HG03460 (cell line): ENCODE measurements around the gene HRH1.
"Not testable (repeated sequence)": the region's sequence is repeated elsewhere in the genome, so short reads cannot be mapped to it uniquely, and the experiment has no call there.

Experiments
- ATAC-seq: cut with Tn5 transposase; IDR thresholded peaks from one replicate; pipeline ENCODE4 v1.9.1; 2021; ENCODE audit not compliant: unreplicated experiment

The HRH1 gene

DNA sequence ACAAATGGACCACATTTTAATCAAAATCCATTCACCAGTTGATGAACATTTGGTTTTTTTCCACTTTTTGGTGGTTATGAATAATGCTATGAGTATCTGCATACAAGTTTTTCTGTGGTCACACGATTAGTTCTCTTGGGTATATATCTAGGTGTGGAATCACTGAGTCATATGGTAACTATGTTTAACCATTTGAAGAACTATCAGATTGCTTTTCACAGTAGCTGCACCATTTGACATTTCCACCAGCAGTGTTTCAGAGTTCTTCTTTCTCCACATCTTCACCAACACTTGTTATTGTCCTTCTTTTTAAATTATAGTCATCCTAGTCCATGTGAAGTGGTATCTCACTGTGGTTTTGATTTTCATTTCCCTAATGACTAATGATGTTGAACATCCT, 84.6 kb downstream of the HRH1 start:
- ATAC-seq, result no peak

DNA sequence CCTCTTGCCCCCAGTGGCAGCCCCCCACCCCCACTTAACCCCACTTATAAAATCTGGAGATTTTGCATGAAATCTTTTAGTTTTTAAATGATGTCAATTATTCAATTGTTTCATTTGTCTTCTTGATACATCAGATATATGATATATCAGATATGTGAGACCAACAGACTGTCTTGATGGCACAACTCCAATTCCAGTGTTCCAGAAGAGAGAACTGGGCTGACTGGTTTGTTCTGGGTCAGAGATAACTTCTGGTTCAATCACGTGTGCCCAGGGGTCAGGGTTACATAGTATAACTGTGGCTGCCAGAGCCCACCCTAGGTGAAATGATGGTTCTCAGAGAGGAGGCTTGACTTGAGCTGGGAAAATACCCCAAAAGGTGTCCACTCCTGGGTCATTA, 85.5 kb downstream of the HRH1 start:
- ATAC-seq, result no peak

DNA sequence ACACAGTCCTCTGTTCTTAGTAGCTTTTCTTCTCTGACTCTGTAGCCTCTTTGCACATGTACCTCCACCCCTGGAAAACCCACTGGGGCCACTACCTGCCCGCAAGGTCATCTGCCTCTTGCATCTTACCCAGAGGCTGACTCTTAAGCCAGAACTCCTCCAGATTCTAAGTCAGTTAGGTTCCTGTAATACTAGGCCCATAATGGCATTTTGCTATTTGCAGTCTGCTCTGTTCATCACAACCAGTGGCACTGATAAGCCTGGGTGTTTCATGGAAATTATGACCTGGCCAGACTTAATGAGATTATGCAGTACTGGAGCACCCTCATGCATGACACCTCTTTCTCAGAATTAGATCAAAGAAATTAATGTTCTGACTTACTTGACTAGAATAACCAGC, 86.2 kb downstream of the HRH1 start:
- ATAC-seq, result no peak

DNA sequence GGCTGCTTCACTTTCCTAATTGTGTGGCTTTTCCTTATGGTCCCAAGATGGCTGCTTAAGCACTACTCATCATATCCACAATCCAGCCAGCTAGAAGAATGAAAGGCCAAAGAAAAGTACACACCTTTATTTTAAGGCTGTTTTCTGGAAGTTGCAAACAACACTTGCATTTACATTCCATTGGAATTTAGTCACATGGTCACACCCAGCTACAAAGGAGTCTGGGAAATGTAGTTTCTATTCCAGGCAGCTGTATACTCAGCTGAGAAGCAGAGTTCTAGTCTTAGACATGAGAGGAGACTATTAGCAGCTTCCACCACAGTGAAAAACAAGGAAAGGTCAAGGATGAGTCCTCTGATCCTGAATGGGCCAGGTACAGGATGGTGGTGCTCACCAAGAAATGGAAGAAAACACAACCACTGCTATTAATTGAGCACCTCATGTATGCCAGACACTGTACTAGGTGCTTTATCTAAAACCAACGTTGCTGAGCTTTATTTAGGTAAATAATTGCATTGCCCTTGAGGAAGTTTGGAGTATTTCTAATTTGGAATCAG, 89.9 kb downstream of the HRH1 start:
- ATAC-seq, result no peak

DNA sequence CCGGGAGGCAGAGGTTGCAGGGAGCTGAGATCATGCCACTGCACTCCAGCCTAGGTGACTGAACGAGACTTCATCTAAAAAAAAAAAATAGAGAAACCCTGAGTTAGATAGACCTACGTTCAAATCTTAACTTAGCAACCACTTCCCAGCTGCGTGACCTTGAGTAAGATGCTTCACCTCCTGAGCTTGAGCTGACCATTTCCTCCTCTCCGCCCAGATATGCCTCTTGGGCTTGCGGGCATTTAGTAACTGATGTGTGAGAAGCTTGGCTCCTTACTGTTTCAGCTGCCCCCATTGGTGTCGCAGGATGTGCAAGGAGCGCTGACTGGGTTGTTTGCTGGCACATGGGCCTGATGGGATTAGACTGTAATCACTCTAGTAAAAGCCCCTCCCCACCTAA, 91.0 kb downstream of the HRH1 start:
- ATAC-seq, result no peak

DNA sequence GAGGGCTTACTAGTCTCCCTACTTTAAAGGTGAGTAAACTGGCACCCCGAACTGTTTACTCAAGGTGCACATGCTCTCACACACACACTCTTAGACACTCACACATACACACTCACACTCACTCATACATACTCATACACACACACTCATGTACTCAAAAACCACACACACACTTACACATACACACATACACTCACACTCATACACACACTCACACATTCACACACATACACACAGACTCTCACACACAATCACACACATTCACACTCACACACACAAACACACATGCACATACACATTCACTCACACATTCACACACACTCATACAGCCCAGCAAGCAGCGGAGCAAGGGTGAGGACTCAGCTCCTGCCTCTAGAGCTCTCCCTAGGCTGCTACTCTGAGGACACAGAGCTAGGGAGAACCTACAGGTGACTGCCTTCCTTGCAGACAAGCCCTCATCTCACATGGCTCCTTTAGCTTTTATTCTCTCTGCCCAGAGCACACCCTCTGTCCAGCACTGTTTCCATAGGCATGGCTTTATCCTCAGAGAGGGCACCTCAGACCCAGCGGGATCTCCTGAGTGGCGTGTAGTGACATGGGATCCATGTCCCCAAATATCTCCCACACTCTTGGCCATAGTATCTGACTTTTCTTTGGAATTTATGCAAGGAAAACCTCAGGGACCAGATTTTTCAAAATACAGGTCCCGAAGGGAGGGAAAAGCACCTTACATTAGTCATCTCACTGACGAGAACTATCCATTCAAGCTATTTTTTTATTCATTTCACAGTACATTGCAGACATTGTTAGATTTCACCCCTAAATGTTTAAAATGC, 91.8 kb downstream of the HRH1 start:
- no peak for ATAC-seq

DNA sequence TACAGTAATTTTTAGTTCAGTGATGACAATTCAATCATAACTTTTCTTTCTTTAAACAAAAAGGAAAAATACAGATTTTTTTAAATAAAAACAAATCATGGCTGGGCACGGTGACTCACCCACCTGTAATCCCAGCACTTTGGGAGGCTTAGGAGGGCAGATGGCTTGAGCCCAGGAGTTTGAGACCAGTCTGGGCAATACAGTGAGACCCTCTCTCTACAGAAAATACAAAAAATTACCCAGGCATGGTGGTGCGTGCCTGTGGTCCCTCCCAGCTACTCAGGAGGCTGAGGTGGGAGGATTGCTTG, 92.3 kb downstream of the HRH1 start:
- no peak for ATAC-seq

DNA sequence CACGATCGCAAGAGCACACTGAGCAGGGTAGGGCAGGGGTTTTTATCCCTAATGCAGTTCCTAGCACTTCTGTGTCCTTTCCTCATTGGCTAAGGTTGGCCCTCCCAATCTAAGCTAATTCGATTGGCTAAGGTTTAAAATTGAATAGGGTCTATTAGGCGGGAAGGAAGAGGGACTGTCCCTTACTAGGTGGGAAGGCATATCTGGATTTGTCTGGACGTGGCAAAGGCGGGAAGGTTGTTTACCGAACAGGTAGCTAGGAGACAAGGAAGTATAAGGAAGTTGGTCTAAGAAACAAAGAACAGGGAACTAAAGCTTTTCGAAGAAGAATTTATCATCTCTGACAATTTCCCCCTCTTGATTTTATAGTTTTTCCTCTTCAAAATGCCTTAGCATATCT, 93.1 kb downstream of the HRH1 start:
- ATAC-seq, result no peak

DNA sequence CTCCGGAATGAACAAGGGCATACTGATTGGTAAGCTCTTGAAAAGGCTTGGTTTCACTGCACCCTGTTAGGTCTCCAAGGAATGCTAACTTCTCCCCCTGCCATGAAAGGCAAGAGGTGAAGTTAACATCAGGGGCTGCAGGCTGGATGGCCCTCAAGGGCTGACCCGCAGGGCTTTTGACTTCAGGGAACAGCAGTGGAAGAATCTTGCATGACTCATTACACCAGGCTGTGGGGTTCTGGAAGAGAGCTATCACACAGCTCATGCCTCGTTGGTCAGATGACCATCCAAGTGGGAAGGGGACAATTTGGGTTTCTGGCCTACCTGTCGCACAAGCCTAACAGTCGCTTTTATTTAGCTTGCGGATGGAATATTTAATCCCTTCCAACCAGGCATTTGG, 94.3 kb downstream of the HRH1 start:
- no peak for ATAC-seq

DNA sequence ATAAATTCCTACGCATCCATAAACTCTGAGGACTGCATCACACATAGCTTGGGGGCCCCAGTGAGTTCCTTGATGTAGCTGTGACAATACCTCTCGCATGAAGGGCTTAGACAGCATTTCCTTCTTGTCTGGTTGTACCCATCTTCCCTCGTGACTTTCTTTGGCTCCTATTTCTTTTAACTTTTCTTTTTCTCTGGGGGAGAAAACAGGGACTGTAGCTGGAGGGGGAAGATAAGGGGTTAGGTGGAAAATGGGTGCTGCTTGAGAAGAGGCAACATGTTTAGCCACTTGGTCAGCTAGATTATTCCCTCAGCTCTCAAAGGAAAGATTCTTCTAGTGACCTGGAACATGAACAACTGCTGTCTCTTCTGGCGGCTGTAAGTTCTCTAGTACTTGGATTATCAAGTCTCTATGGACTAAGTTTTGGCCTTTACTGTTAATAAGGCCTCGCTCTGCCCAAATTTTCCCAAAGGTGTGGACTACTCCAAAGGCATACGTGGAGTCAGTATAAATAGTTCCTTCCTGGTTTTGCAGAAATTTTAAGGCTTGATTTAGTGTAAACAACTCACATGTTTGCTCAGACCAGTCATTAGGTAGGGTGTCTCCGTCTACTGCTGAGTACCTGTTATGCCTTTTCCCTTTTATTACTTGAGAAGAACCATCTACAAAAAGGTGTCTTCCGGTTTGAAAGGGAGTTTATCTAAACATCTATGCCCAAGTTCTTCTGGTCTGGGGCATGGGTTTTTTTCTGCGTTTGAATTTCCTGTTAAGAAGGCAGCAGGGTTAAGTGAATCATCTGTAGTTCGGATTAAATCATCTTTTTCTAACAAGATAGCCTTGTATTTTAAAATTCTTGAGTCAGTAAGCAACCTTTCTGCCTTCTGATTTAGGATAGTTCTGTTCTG, 96.9 kb downstream of the HRH1 start:
- ATAC-seq, result no peak

DNA sequence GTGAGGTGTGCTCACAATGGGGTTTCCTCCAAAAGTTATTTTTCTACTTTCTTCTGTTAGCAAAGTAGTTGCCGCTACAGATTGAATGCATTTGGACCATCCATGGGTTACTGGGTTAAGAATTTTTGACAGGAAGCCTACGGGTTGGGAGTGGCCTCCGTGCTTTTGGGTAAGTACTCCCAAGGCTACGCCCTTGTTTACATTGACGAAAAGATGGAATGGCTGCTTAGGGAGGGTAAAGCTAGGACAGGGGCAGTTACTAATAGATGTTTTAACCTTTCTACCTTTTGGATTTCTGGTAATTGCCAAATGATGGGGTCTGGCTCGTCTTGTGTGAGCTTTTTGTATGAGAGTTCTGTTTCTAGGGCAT, 97.5 kb downstream of the HRH1 start:
- ATAC-seq, result no peak

DNA sequence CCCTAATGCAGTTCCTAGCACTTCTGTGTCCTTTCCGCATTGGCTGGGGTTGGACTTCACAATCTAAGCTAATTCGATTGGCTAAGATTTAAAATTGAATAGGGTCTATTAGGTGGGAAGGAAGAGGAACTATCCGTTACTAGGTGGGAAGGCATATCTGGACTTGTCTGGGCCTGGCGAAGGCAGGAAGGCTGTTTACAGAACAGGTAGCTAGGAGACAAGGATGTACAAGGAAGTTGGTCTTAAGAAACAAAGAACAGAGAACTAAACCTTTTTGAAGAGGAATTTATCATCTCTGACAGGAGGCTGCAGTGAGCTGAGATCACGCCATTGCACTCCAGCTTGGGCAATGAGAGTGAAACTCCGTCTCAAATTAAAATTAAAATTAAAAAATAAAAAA, 100.6 kb downstream of the HRH1 start:
- ATAC-seq, result no peak

DNA sequence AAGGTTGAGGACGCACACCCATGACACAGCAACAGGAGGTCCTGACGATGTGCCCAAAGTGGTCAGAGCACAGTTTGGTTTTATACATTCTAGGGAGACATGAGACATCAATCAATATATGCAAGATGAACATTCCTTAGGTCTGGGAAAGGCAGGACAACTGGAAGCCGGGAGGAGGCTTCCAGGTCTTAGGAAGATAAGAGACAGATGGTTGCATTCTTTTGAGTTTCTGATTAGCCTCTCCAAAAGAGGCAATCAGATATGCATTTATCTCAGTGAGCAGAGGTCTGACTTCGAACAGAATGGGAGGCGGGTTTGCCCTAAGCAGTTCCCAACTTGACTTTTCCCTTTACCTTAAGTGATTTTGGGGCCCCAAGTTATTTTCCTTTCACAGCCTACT, 101.2 kb downstream of the HRH1 start:
- not testable (repeated sequence) for ATAC-seq

DNA sequence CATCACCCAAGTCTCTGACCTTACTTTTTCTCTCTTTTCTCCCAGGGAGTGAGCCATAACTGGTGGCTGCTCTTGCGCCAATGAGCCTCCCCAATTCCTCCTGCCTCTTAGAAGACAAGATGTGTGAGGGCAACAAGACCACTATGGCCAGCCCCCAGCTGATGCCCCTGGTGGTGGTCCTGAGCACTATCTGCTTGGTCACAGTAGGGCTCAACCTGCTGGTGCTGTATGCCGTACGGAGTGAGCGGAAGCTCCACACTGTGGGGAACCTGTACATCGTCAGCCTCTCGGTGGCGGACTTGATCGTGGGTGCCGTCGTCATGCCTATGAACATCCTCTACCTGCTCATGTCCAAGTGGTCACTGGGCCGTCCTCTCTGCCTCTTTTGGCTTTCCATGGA, 104.7 kb downstream of the HRH1 start:
- no peak for ATAC-seq

DNA sequence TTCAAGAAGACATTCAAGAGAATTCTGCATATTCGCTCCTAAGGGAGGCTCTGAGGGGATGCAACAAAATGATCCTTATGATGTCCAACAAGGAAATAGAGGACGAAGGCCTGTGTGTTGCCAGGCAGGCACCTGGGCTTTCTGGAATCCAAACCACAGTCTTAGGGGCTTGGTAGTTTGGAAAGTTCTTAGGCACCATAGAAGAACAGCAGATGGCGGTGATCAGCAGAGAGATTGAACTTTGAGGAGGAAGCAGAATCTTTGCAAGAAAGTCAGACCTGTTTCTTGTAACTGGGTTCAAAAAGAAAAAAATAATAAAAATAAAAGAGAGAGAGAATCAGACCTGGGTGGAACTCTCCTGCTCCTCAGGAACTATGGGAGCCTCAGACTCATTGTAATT, 106.2 kb downstream of the HRH1 start:
- ATAC-seq, result no peak

DNA sequence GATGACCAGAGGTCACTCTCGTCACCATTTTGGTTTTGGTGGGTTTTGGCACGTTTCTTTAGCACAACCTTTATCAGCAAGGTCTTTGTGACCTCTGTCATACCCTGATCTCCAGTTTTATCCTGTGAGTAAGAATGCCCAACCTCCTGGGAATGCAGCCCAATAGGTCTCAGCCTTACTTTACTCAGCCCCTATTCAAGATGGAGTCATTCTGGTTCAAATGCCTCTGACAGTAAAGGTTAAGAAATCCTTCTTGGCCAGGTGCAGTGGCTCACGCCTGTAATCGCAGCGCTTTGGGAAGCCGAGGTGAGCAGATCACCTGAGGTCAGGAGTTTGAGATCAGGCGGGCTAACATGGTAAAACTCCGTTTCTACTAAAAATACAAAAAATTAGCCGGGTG, 114.7 kb downstream of the HRH1 start:
- no peak for ATAC-seq

DNA sequence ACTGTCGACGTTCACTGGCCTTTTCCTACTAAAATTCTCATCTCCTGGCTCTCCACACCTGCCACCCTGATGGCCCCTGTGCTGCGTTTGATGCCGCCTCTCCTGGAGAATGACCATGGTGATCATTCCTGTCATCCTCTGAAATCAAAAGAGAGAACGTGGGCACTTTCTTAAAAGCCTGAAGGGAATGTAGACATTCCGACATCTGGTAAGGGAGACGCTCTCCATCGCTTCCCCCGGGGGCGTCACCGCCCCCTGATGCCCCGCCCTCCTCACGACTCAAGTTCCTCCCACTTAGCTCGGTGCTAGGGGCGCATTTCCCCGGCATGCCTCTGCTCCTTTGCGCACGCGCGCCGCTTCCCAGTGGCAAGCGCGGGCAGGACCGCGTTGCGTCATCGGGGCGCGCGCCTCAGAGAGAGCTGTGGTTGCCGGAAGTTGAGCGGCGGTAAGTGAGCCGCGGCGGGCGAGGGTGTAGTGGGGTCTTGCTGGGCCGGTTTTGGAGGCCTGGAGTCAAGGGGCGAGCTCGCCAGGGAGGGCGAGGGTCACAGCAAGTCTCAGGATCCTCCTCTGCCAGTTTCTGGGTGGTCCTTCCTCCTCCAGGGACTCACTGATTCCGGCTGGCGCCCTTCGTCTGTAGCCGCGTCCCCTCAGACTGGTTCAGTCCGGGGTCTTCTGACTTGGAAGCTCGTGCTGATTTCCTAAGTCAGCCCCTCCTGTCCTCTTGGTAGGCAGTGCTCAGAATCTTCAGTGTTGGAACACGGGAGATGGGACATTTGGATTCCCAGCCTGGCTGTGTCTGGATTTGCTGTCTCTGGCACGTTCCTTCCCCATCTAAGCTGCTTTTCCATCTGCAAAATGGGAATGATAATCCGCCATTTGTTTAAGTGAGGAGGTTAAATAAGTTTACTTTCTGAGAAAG, 118.0 kb downstream of the HRH1 start, which contains the start of gene ATG7:
Gene ATG7 (plus strand): TSS at position 412 of the 919 bp plus-strand sequence. CDS start 26,299 bp downstream, outside the sequence.
- ATAC-seq, result peak; percentile 96

DNA sequence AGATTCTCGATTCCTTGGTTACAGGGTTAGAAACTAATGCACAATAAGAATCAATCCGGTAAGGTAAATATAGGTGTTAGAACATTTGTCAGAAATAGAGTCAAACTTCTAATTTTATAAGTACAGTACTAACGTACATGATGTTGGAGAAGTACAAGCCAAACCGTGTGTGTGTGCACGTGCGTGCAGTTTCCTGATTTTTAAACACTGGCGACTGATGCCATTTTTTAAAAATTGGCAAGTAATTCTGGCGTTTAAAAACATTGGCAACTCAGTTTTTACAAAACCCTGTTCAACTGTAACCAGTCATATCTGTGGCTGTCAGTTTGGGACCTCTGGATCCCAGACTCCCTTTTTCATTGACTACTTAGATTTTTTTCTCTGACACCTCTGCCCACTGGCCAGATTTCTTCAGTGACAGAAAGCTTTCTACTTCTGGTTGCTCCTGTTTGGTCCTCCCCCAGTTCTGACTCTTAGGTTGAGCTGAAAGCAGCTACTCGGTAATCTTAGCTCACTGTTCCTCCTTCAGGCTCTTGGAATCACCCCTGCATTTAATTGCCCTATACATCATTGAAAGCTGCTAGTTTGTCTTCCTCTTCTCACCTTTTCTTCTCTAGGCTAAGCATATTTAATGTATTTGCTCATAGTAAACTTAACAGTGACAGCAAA, 118.7 kb downstream of the HRH1 start:
- no peak for ATAC-seq

DNA sequence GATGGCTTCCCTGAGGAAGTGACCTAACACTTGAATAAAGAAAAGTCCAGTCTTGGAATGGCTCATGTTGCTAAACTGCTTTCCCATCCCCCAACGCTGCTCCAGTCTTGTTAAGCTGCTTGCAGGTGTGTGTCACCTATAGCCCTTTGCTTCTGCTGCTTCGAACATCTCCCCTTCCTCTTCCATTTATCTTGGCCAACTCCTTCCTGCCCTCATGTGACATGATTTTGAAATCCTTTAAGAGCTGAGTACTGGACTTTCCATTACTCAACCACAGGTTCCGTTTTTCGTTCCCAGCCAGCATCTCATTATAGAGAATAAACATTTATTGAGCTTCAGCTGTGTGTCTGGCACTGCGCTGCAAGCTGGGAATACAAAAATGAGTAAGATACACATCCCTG, 119.6 kb downstream of the HRH1 start:
- no peak for ATAC-seq

DNA sequence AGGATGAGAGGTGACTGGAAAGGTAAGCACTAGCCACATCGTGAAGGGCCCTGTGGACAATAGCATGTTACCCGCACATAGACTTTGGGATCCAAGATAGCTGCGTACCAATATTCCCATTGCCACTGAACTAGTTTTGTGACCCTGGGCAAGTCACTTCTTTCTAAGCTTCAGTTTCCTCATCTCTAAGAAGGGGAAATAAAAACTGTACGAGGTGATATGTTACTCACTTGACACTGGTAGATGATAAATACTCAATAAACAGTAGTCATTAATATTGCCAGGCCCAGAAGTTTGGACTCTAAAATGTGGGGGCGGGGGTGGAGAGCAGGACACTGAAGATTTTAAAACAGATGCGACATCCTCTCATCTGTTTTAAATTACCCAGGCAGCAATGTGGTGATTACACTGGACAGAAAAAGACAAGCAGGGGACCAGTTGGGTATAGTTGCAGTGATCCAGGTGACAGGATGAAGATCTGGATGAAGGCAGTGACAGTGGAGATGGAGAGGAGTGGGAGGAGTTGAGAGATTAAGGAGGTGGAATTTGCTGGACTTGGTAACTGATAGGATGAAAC, 120.4 kb downstream of the HRH1 start:
- no peak for ATAC-seq
